Cardiac muscle cell (in vitro differentiated cells and primary cell): ENCODE results near the gene SS18. TPM values are rescaled to one million over a fixed set of nuclear protein-coding genes. Genes with fewer than 3 reads are reported as not detected.

Source experiments
- DNase-seq, 2 donors: peaks; one replicate each; pipeline versions ENCODE4 v3.0.0 to v3.0.0-alpha.2; 2010 to 2017; ENCODE audit warnings: low read depth in 1 of 2, low spot score in 1 of 2
- H3K27ac ChIP-seq: fragments of 200-600 bp; sonication (generic); 2 replicates; pipeline ENCODE4 v1.5.1; 2016
- H3K27me3 ChIP-seq: fragments of 200-600 bp; sonication (generic); 2 replicates; pipeline ENCODE4 v1.6.0; 2016; ENCODE audit warnings: control low read depth
- H3K36me3 ChIP-seq: fragments of 200-600 bp; sonication (generic); 2 replicates; pipeline ENCODE4 v1.5.1; 2016; ENCODE audit warnings: control low read depth
- H3K4me1 ChIP-seq: fragments of 200-600 bp; sonication (generic); 2 replicates; pipeline ENCODE4 v1.8.1; 2017; ENCODE audit warnings: low read depth, mild to moderate bottlenecking, mixed run types
- H3K4me3 ChIP-seq: fragments of 200-600 bp; sonication (generic); 2 replicates; pipeline ENCODE4 v1.5.1; 2016; ENCODE audit warnings: mild to moderate bottlenecking
- H3K9me3 ChIP-seq: fragments of 200-600 bp; sonication (generic); 2 replicates; pipeline ENCODE4 v1.5.1; 2017; ENCODE audit warnings: low read depth, mild to moderate bottlenecking, control low read depth
- CTCF ChIP-seq: IDR thresholded peaks from 2 replicates; pipeline ENCODE4 v1.5.1; 2012; ENCODE audit warnings: low read depth, mild to moderate bottlenecking, low read length
- polyA plus RNA-seq: library from polyadenylated mRNA; unstranded; fragments of >200 nt; fragmentation: Nextera tagmentation; extraction: Ambion mirVana; gene quantifications from 2 replicates; pipeline ENCODE4 v1.2.1, GENCODE V29; 2016
- total RNA-seq: library from RNA; depleted of rRNA; stranded (reverse); fragments of >200 nt; gene quantifications from 2 replicates; pipeline ENCODE4 v1.2.3, GENCODE V29; 2016

The SS18 gene
- total and polyA plus RNA-seq, 2 experiments from 2014 or later = 84.0 to 148 TPM

DNA sequence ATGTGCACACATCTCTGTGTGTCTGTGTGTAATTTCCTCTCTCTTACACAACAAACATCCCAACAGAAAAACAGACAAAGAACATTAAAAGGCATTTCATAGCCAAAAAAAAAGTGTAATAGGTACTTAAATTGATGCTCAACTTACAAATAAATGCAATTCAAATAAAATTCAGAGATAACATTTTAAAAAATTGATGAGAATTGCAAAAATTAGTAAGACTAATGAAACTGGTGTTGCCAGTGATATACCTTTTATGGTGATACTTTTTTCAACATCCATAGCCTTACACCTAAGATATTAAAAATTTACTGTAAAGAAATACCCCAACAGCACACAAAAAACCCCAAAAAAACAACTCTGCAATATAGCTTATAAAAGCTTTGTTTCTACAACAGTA is 76.0 kb downstream of the SS18 start:
- no peak for DNase-seq
- H3K27me3 ChIP-seq = no peaks in the 10 kb centered on the region
- H3K9me3 ChIP-seq = no peaks in the 10 kb centered on the region
- no peak for TF ChIP-seq CTCF
- no peak overlapping the region for H3K27ac ChIP-seq
- no peak overlapping the region for H3K4me3 ChIP-seq
- no peaks in the 10 kb centered on the region for H3K4me1 ChIP-seq
- H3K36me3 ChIP-seq = peaks cover 53% of the 10 kb centered on the region

GRCh38 chr18:26008619-26009018 is 81.8 kb downstream of the SS18 start:
- no peak for TF ChIP-seq CTCF
- no peaks in the 10 kb centered on the region for H3K27me3 ChIP-seq

GRCh38 chr18:26008096-26008495 is 82.3 kb downstream of the SS18 start:
- Histone ChIP-seq H3K27ac (no peak overlapping the region), H3K4me3 (no peak overlapping the region), H3K9me3 (no peaks in the 10 kb centered on the region), H3K4me1 (no peaks in the 10 kb centered on the region), H3K36me3 (peaks cover 5% of the 10 kb centered on the region), H3K27me3 (no peaks in the 10 kb centered on the region)
- no peak for TF ChIP-seq CTCF
- no peak for DNase-seq

More at GRCh38 chr18:26008619-26009018, 81.8 kb downstream of the SS18 start:
- Histone ChIP-seq H3K36me3 (peaks cover 10% of the 10 kb centered on the region), H3K27ac (no peak overlapping the region), H3K4me1 (no peaks in the 10 kb centered on the region), H3K9me3 (no peaks in the 10 kb centered on the region), H3K4me3 (no peak overlapping the region)
- no peak for DNase-seq

GRCh38 chr18:26005950-26006349 is 84.5 kb downstream of the SS18 start:
- Histone ChIP-seq H3K36me3 (peaks cover 5% of the 10 kb centered on the region), H3K4me3 (no peak overlapping the region), H3K9me3 (no peaks in the 10 kb centered on the region), H3K27ac (no peak overlapping the region), H3K4me1 (no peaks in the 10 kb centered on the region), H3K27me3 (no peaks in the 10 kb centered on the region)
- no peak for TF ChIP-seq CTCF
- DNase-seq = no peak

DNA sequence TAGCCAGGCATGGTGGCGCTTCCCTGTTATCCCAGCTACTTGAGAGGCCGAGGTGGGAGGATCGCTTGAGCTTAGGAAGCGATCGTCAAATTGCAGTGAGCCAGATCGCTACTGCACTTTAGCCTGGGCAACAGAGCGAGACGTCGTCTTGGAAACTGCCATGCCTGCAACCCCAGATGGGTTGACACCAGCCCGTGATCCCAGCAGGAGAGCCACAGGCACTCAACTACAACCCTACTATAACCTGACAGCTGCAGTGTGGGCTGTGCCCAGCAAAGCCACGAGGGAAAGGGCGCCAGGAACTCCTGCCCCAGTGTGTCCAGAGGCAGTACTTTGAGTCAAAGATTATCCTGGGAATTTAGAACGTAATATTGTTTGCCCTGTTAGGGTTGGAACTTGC is 85.6 kb downstream of the SS18 start:
- Histone ChIP-seq H3K9me3 (no peaks in the 10 kb centered on the region), H3K4me1 (no peaks in the 10 kb centered on the region), H3K36me3 (no peaks in the 10 kb centered on the region), H3K27ac (no peak overlapping the region), H3K27me3 (no peaks in the 10 kb centered on the region), H3K4me3 (no peak overlapping the region)
- no peak for TF ChIP-seq CTCF
- DNase-seq = no peak

GRCh38 chr18:26003817-26004216 is 86.6 kb downstream of the SS18 start:
- TF ChIP-seq CTCF = no peak
- H3K4me1 ChIP-seq = no peaks in the 10 kb centered on the region
- no peak overlapping the region for H3K4me3 ChIP-seq
- no peaks in the 10 kb centered on the region for H3K9me3 ChIP-seq
- DNase-seq = no peak
- H3K36me3 ChIP-seq = no peaks in the 10 kb centered on the region
- no peaks in the 10 kb centered on the region for H3K27me3 ChIP-seq
- no peak overlapping the region for H3K27ac ChIP-seq
